Colonic mucosa (tissue), 4 donors: ENCODE results near the gene SYCP2. TPM values are rescaled to one million over a fixed set of nuclear protein-coding genes. Genes with fewer than 3 reads are reported as not detected.

Experiments used
- DNase-seq: peaks from one replicate; pipeline ENCODE4 v3.0.0-alpha.2; 2020
- H3K27ac ChIP-seq: fragments of 200-600 bp; one replicate; pipeline ENCODE4 v1.8.0; 2021
- H3K27me3 ChIP-seq: fragments of 200-600 bp; one replicate; pipeline ENCODE4 v1.8.0; 2021
- H3K36me3 ChIP-seq: fragments of 200-600 bp; one replicate; pipeline ENCODE4 v1.8.0; 2021
- H3K4me1 ChIP-seq: fragments of 200-600 bp; one replicate; pipeline ENCODE4 v1.8.0; 2021; ENCODE audit warnings: mild to moderate bottlenecking
- H3K4me3 ChIP-seq: fragments of 200-600 bp; one replicate; pipeline ENCODE4 v1.8.0; 2021
- H3K9ac ChIP-seq, 2 donors: one replicate each; pipeline ENCODE4 v1.7.0; 2013; ENCODE audit warnings: control low read depth in 2 of 2, low read depth in 2 of 2, low read length in 2 of 2
- H3K9me3 ChIP-seq: fragments of 200-600 bp; one replicate; pipeline ENCODE4 v1.8.0; 2021
- intact Hi-C: fragments of 100-400 bp; cut with DNase I; formaldehyde crosslinking; loops from one replicate; pipeline ENCODE4 v1.14.1; 2022
- total RNA-seq, 2 donors: library from RNA; stranded (reverse); fragmentation: NEBNext Ultra II Directional in 1 of 2; extraction: Animal tissue kit (Norgen Biotek cat#: 25700) in 1 of 2; gene quantifications; one replicate each; pipeline ENCODE4 v1.2.1, GENCODE V29; 2021
- TF ChIP-seq, protein P1 (sequence below): fragments of 200-600 bp; IDR thresholded peaks from one replicate; pipeline ENCODE4 v1.8.0; 2022; ENCODE audit warnings: antibody characterized with exemption, mild to moderate bottlenecking
- donor health status: healthy.
- donor health status: DM: no; HTN: no; CAD: no.
- donor health status: DM: no; HTN: no; CAD: no.

The SYCP2 gene
- total RNA-seq, 2 donors from 2014 or later: 0.74 to 1.1 TPM

DNA sequence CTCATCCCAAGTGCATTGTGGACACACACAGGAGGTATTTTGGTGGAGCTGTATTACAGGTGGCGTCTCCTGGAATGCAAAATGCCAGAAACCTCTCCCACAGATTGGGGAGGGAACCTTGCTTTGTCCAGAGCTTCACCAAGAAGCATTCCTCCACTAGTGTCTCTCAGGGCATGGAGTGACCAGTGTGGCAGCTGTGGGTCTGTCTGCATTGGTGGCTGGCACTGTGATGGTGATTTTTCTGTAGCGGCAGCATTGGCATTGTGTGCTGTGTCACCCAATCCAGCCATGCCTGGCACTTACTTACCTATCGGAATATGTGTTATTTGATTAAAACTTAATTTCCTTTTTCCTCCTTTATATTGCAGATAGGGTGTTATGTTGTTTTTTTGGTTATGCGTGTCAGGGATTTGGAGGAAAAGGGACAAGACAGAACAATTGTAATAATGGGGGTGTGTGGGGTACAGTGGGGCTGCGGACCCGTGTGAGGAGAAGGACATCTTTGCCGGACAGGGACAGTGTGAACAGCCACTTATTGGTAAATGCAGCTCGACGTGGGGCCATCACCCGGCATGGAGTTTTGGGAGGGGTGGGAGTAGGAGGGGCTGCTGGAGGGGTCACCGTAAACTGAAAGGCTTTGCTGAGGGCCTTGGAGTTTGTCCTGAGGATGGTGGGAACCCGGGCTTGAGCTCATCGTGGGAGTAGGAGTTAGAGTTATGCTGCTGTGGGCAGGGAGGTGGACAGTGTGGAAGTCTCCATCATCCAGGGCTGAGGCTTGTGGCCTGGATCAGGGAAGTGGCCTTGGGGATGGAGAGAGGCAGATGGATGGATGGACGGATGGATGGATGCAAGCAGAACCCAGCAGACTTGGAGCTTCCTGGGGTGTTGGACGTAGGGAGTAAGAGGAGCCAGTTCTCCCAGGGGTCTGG is 105.0 kb downstream of the SYCP2 start:
- no peak overlapping the region for H3K27ac ChIP-seq
- intact Hi-C loops: no loop called here

DNA sequence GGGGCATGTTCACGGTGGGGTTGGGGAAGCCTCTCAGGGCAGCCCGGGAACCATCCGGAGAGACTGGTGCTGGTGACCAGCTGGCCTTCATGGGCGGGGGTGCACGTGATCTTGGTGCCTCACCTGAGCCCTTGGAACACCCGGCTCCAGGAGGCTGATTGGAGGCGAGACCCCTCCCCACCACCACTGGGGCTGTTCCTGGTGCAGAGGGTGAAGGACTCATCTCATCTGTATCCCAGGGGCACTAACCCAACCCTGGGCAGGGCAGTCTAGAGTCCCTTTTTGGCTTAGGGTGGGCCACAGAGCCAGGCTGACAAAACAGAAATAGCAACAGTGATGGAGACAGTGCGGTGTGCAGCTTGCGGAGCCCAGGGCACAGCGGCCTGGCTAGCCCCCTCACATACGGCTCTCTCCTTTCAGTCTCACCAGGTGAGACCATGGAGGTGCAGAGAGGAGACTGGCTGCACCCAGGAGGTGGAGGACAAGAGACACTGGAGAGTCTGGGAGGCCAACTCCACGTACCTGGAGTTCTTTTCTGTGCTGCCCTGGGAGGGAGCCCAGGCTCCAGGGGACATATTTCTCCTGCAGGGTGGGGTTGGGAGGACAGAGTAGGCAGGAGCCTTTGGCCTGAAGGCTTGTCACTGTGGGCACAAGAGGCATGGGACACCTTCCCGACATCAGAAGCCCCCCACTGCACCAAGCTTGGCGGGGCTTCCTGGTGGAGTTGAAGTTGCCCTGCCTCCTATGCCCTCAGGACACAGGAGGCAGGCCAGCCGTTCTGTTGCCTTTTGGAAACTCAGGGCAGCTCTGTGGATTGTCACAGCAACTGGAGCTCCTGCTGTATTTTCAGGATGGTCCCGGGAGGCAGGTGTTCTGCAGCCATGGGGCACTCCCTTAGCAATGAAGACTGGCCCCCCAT is 106.0 kb downstream of the SYCP2 start:
- intact Hi-C loops: no loop called here
- Histone ChIP-seq H3K9ac (peak overlapping the region in 1 of 2 donors; percentile 44), H3K4me3 (no peak overlapping the region), H3K27me3 (no peaks in the 10 kb centered on the region), H3K4me1 (no peaks in the 10 kb centered on the region), H3K9me3 (no peaks in the 10 kb centered on the region), H3K27ac (no peak overlapping the region), H3K36me3 (no peaks in the 10 kb centered on the region)
- TF ChIP-seq, protein P1, sequence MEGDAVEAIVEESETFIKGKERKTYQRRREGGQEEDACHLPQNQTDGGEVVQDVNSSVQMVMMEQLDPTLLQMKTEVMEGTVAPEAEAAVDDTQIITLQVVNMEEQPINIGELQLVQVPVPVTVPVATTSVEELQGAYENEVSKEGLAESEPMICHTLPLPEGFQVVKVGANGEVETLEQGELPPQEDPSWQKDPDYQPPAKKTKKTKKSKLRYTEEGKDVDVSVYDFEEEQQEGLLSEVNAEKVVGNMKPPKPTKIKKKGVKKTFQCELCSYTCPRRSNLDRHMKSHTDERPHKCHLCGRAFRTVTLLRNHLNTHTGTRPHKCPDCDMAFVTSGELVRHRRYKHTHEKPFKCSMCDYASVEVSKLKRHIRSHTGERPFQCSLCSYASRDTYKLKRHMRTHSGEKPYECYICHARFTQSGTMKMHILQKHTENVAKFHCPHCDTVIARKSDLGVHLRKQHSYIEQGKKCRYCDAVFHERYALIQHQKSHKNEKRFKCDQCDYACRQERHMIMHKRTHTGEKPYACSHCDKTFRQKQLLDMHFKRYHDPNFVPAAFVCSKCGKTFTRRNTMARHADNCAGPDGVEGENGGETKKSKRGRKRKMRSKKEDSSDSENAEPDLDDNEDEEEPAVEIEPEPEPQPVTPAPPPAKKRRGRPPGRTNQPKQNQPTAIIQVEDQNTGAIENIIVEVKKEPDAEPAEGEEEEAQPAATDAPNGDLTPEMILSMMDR: no peak
- DNase-seq: peak; percentile 23

More for the DNA sequence above, 105.0 kb downstream of the SYCP2 start:
- Histone ChIP-seq H3K27me3 (no peaks in the 10 kb centered on the region), H3K4me1 (no peaks in the 10 kb centered on the region), H3K9me3 (no peaks in the 10 kb centered on the region), H3K9ac (no peak overlapping the region), H3K4me3 (no peak overlapping the region), H3K36me3 (no peaks in the 10 kb centered on the region)
- peak; percentile 14 for DNase-seq
- TF ChIP-seq, protein P1: no peak

DNA sequence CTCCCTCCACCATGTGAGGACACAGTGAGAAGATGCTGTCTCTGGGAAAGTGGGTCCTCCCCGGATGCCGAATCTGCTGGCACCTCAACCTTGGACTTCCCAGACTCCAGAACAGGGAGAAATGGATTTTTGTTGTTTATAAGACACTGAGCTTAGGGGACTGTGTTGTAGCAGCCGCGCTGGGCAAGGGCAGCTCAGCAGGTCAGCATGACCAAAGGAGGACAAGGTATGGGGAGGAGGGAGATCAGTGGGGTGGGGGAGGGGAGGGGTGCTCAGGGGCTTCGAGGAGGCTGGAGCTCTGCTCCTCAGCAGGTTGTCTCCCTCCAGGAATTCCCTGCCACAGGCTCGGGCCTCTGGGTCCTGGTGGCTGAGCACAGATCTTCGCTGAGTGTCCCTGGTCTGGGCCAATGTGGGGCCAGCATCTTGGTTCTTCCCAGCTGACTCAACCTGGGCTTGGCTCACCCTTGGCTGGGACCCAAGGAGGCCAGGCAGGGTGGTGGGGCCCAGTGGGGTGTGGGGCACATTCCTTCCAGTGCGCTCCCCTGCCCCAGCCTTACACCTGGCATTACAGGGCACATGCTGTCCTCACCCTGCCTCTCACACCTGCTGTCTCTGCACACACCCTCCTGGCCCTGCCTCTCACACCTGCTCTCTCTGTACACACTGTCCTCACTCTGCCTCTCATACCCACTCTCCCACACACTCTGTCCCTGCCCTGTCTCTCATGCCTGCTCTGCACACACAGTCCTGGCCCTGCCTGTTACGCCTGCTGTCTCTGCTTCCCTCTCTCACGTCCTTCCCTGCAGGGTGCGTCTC is 107.3 kb downstream of the SYCP2 start:
- TF ChIP-seq, protein P1: no peak
- no peaks in the 10 kb centered on the region for H3K4me1 ChIP-seq
- no peak overlapping the region for H3K4me3 ChIP-seq
- no peaks in the 10 kb centered on the region for H3K9me3 ChIP-seq
- H3K27me3 ChIP-seq: no peaks in the 10 kb centered on the region
- DNase-seq: peak; percentile 77
- intact Hi-C loops: no loop called here
- H3K9ac ChIP-seq: peak overlapping the region in 1 of 2 donors; percentile 44
- H3K36me3 ChIP-seq: no peaks in the 10 kb centered on the region
- H3K27ac ChIP-seq: no peak overlapping the region

DNA sequence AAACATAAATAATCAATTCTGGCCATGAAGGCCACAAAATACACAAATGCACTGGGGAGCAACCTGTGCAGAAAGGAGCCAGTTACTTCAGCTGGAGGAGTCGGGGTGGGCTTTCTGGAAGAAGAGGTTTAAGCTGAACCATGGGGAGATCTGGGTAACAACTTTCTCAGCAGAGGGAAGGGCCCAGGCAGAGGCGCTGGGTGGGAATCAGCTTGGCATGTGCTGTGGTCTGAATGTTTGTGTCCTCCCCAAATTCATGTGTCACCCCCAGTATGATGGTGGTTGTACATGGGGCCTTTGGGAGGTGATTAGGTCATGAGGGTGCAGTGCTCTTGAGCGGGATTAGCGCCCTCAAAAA is 107.9 kb downstream of the SYCP2 start:
- no peak overlapping the region for H3K27ac ChIP-seq
- no peak overlapping the region for H3K9ac ChIP-seq
- TF ChIP-seq, protein P1: no peak
- no peak overlapping the region for H3K4me3 ChIP-seq
- H3K36me3 ChIP-seq: no peaks in the 10 kb centered on the region
- H3K9me3 ChIP-seq: no peaks in the 10 kb centered on the region
- intact Hi-C loops: no loop called here
- H3K4me1 ChIP-seq: no peaks in the 10 kb centered on the region
- no peak for DNase-seq
- H3K27me3 ChIP-seq: no peaks in the 10 kb centered on the region
